Kidney (tissue), 14 donors: Measurements from ENCODE around the gene USH2A. TPM values are rescaled to one million over a fixed set of nuclear protein-coding genes. Genes with fewer than 3 reads are reported as not detected.

Experiments
- DNase-seq, 5 donors: peaks; one replicate each; pipeline ENCODE4 v3.0.0-alpha.2; 2013 to 2020
- FAIRE-seq: peaks from 2 replicates; lab custom pipeline; 2012; peaks lifted over from hg19 to GRCh38; lab: Jason Lieb, UNC
- H3K27ac ChIP-seq, 2 donors: one replicate each; pipeline ENCODE4 v1.7.0; 2013; ENCODE audit warnings: low read depth in 2 of 2, low read length in 2 of 2, inconsistent platforms in 1 of 2
- H3K27me3 ChIP-seq: one replicate; pipeline ENCODE4 v1.7.1; 2013; ENCODE audit warnings: low read length, inconsistent platforms; ENCODE audit not compliant: control insufficient read depth, insufficient read depth
- H3K36me3 ChIP-seq, 3 donors: one replicate each; pipeline versions ENCODE4 v1.7.0 to v1.7.1; 2013; ENCODE audit warnings: low read length in 3 of 3, control low read depth in 1 of 3, inconsistent platforms in 1 of 3; ENCODE audit not compliant: insufficient read depth in 3 of 3, control insufficient read depth in 2 of 3
- H3K4me1 ChIP-seq, 3 donors: one replicate each; pipeline versions ENCODE4 v1.7.0 to v1.7.1; 2013; ENCODE audit warnings: low read length in 3 of 3, inconsistent platforms in 1 of 3, low read depth in 1 of 3; ENCODE audit not compliant: control insufficient read depth in 2 of 3, insufficient read depth in 2 of 3
- H3K4me3 ChIP-seq, 3 donors: one replicate each; pipeline versions ENCODE4 v1.7.0 to v1.8.1; 2013; ENCODE audit warnings: low read length in 3 of 3, control low read depth in 1 of 3, inconsistent platforms in 1 of 3
- H3K9ac ChIP-seq, 3 donors: one replicate each; pipeline versions ENCODE4 v1.7.0 to v1.7.1; 2013; ENCODE audit warnings: low read length in 3 of 3, control low read depth in 1 of 3, inconsistent platforms in 1 of 3
- H3K9me3 ChIP-seq, 3 donors: one replicate each; pipeline versions ENCODE4 v1.7.0 to v1.7.1; 2013; ENCODE audit warnings: low read length in 3 of 3, control low read depth in 1 of 3, inconsistent platforms in 1 of 3; ENCODE audit not compliant: control insufficient read depth in 2 of 3, insufficient read depth in 1 of 3
- intact Hi-C: fragments of 100-400 bp; cut with DNase I; formaldehyde crosslinking; loops from one replicate; pipeline ENCODE4 v1.11.1; 2022
- polyA plus RNA-seq: library from polyadenylated mRNA; stranded (reverse); fragments of 350-450 nt; fragmentation: Illumina TruSeq; extraction: RNeasy Lipid Tissue Mini Kit (QIAGEN cat#74804); gene quantifications from one replicate; pipeline ENCODE4 v1.2.3, GENCODE V29; 2014; ENCODE audit warnings: low read depth, low replicate concordance; ENCODE audit not compliant: insufficient read depth
- total RNA-seq: library from RNA; stranded (reverse); fragmentation: NEBNext Ultra II Directional; extraction: Animal tissue kit (Norgen Biotek cat#: 25700); gene quantifications from one replicate; pipeline ENCODE4 v1.2.1, GENCODE V29; 2021
- TF ChIP-seq, protein P1 (sequence below): IDR thresholded peaks from 3 replicates; pipeline ENCODE4 v1.5.1; 2012; ENCODE audit warnings: mild to moderate bottlenecking, moderate library complexity, borderline replicate concordance; ENCODE audit not compliant: insufficient read depth; ENCODE audit errors: extremely low read depth
- donor health status: control.
- donor health status: control.
- donor health status: control.
- donor health status: control.
- donor health status: control.
- donor health status: DM: yes; HTN: yes; CAD: no.
- donor health status: Normal renal cell carcinoma (clear cell type).

The USH2A gene
- total and polyA plus RNA-seq, 2 donors from 2014 or later: 0.06 TPM; not detected in 1

DNA sequence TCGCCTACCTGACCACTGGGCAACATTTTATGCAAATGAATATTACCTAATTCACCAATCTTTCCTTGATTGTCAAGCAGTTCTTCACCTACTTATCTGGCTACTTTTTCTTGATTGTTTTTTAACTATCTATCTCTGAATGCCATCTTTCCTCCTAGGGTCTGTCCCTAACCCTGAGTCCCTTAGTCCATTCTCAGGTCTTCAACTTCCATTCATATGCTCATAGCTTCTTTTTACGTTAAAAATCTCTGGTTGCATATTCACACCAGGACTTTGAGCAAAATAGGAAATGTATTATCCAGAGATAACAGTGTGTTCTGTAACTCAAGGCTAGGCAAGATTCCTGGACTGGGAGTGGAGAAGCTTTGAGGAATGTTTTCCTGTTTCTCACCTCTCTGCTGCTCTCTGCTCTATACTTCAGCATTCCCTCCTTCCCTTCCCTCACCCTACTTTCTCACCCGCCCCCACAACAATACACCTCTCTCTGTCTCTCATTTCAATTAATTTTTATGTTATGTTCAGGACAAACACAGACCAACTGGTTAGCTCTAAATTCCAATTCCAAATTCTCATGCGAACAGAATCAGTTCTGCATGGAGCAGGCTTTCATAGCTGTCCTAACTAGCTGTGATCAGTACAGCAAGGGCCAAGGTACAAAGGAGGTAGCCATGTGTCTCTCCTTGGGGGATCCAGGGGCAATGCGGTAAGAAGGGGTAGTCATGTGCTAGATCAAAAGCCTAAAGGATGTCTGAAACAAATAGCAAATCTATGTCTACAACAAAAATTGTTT is 278.4 kb downstream of the USH2A start:
- Histone ChIP-seq H3K27ac (no peak overlapping the region), H3K4me3 (no peak overlapping the region), H3K36me3 (no peaks in the 10 kb centered on the region), H3K4me1 (no peaks in the 10 kb centered on the region), H3K27me3 (no peaks in the 10 kb centered on the region), H3K9ac (no peak overlapping the region), H3K9me3 (no peaks in the 10 kb centered on the region)
- TF ChIP-seq, protein P1, sequence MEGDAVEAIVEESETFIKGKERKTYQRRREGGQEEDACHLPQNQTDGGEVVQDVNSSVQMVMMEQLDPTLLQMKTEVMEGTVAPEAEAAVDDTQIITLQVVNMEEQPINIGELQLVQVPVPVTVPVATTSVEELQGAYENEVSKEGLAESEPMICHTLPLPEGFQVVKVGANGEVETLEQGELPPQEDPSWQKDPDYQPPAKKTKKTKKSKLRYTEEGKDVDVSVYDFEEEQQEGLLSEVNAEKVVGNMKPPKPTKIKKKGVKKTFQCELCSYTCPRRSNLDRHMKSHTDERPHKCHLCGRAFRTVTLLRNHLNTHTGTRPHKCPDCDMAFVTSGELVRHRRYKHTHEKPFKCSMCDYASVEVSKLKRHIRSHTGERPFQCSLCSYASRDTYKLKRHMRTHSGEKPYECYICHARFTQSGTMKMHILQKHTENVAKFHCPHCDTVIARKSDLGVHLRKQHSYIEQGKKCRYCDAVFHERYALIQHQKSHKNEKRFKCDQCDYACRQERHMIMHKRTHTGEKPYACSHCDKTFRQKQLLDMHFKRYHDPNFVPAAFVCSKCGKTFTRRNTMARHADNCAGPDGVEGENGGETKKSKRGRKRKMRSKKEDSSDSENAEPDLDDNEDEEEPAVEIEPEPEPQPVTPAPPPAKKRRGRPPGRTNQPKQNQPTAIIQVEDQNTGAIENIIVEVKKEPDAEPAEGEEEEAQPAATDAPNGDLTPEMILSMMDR: no peak
- FAIRE-seq: no peak
- no peak for DNase-seq
- intact Hi-C loops: no loop called here

DNA sequence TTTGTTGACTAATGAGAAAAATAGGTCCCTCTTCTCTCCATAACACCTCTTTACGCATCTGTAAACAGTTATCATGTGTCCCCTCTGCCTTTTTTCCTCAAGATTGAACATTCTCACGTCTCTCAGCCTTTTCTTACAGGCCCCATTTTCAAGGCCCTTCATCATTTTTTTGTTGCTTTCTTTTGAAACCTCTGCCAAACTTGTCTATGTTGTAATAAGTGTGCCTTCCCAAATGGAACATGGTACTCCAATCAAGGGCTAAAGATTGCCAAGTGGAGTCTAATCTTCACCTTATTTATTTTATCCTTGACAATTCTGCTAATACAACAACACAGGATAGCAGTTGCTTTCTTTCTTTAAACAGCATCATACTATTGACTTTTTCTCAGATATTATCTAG is 280.3 kb downstream of the USH2A start:
- H3K4me1 ChIP-seq: no peaks in the 10 kb centered on the region
- no peak overlapping the region for H3K4me3 ChIP-seq
- H3K9me3 ChIP-seq: no peaks in the 10 kb centered on the region
- no peaks in the 10 kb centered on the region for H3K36me3 ChIP-seq
- no peak overlapping the region for H3K27ac ChIP-seq
- FAIRE-seq (no peak), DNase-seq (no peak)
- TF ChIP-seq, protein P1: no peak
- H3K27me3 ChIP-seq: no peaks in the 10 kb centered on the region
- intact Hi-C loops: no loop called here
- H3K9ac ChIP-seq: no peak overlapping the region

GRCh38 chr1:216140730-216141524 is 282.3 kb downstream of the USH2A start:
- peak in 2 of 5 donors; percentile 0 to 11 for DNase-seq
- FAIRE-seq: no peak
- Histone ChIP-seq H3K4me1 (no peaks in the 10 kb centered on the region), H3K4me3 (no peak overlapping the region), H3K9me3 (no peaks in the 10 kb centered on the region), H3K27ac (no peak overlapping the region), H3K9ac (no peak overlapping the region), H3K36me3 (no peaks in the 10 kb centered on the region), H3K27me3 (no peaks in the 10 kb centered on the region)
- TF ChIP-seq, protein P1: no peak
- intact Hi-C loops: no loop called here
